Measurements from ENCODE around the gene RCAN1. TPM values are rescaled to one million over a fixed set of nuclear protein-coding genes. Genes with fewer than 3 reads are reported as not detected.
"Not testable (repeated sequence)": the region's sequence is repeated elsewhere in the genome, so short reads cannot be mapped to it uniquely, and the experiment has no call there.

The RCAN1 gene
- total RNA-seq, 1 donor from 2014 or later, result 75.3 TPM

DNA sequence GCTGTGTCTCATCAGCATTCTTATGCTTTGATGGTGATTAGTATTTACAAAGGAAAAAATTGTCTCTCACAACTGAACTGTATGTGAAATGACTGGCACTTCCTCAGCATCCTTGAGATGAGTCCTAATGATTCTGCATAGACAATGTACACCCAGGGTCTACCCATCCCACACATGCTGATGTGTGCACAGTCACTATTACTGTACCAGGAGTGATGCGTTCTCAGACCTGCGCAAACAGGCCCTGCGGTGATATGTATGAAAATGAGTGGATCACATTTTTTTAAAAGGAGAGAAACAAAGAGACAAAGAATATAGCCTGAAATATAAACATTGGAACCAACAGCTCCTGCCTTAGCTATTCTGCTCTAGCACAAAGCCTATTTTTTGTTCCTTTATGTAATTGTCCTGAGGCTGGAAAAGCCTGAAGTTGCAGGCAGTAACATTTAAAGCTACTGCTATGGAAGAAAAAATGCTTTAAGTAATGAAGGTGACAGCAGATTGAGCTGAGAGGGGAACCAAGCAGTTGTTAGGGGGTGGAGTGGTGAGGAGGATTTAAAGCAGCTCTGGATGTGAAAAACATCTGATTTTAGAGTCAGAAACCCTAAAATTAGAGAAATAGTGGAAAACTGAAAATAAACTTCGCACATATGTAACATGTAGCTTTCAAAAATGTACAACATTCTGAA lies 5.5 kb downstream of the RCAN1 start:
- intact Hi-C loops (cut with micrococcal nuclease), result no loop called here
- no peaks in the 10 kb centered on the region for H3K27me3 ChIP-seq (ENCODE audit: low read depth)
- DNase-seq, result no peak
- peaks cover 49% of the 10 kb centered on the region for H3K4me1 ChIP-seq
- no peak for TF ChIP-seq CTCF (IDR thresholded peaks at IDR 0.05; ENCODE audit: borderline replicate concordance)
- no peak overlapping the region for H3K4me3 ChIP-seq
- H3K27ac ChIP-seq (replicated peaks), result no peak overlapping the region
- no peaks in the 10 kb centered on the region for H3K9me3 ChIP-seq (replicated peaks)
- H3K36me3 ChIP-seq, result no peaks in the 10 kb centered on the region

DNA sequence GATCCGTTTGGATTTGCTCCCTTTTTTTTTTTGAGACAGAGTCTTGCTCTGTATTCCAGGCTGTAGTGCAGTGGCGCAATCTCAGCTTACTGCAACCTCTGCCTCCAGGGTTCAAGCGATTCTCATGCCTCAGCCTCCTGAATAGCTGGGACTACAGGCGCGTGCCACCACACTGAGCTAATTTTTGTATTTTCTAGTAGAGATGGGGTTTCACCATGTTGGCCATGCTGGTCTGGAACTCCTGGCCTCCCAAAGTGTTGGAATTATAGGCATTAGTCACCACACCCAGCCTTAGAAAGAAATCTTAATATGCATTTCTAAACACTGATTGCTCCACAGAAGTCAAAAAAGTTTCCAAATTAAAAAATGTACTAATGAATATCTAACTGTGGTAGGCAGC lies 7.5 kb downstream of the RCAN1 start:
- H3K4me3 ChIP-seq; H3K27me3 ChIP-seq (ENCODE audit: low read depth); H3K27ac ChIP-seq (replicated peaks); H3K36me3 ChIP-seq; H3K9me3 ChIP-seq (replicated peaks); intact Hi-C loops (cut with micrococcal nuclease); DNase-seq: not testable (repeated sequence)
- peaks cover 41% of the 10 kb centered on the region for H3K4me1 ChIP-seq

GRCh38 chr21:34606621-34607020 lies 8.3 kb downstream of the RCAN1 start:
- Histone ChIP-seq H3K36me3 (no peaks in the 10 kb centered on the region), H3K4me3 (no peak overlapping the region), H3K4me1 (peaks cover 37% of the 10 kb centered on the region), H3K9me3 (replicated peaks) (no peaks in the 10 kb centered on the region), H3K27me3 (ENCODE audit: low read depth) (no peaks in the 10 kb centered on the region), H3K27ac (replicated peaks) (no peak overlapping the region)
- no peak for TF ChIP-seq CTCF (IDR thresholded peaks at IDR 0.05; ENCODE audit: borderline replicate concordance)
- no peak for DNase-seq
- intact Hi-C loops (cut with micrococcal nuclease), result no loop called here

- Histone ChIP-seq H3K27ac (replicated peaks) (no peak overlapping the region), H3K4me3 (no peak overlapping the region), H3K36me3 (no peaks in the 10 kb centered on the region), H3K4me1 (peaks cover 32% of the 10 kb centered on the region), H3K27me3 (ENCODE audit: low read depth) (no peaks in the 10 kb centered on the region), H3K9me3 (replicated peaks) (no peaks in the 10 kb centered on the region)
- intact Hi-C loops (cut with micrococcal nuclease), result no loop called here
- TF ChIP-seq CTCF (IDR thresholded peaks at IDR 0.05; ENCODE audit: borderline replicate concordance), result no peak
- DNase-seq, result no peak
Observed at GRCh38 chr21:34606051-34606450, 8.9 kb downstream of the RCAN1 start.

DNA sequence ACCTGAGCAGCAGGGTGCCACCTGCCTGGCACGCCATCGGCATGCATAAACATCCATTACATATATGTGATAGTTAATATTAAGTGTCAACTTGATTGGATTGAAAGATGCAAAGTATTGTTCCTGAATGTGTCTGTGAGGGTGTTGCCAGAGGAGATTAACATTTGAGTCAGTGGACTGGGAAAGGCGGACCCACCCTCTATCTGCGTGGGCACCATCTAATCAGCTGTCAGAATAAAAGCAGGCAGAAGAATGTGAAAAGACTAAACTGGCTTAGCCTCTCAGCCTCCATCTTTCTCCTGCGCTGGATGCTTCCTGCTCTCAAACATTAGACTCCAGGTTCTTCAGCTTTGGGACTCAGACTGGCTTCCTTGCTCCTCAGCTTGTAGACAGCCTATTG lies 10.0 kb downstream of the RCAN1 start:
- H3K27me3 ChIP-seq (ENCODE audit: low read depth); H3K9me3 ChIP-seq (replicated peaks); H3K4me3 ChIP-seq; H3K36me3 ChIP-seq; intact Hi-C loops (cut with micrococcal nuclease); H3K27ac ChIP-seq (replicated peaks); DNase-seq: not testable (repeated sequence)
- H3K4me1 ChIP-seq, result peaks cover 24% of the 10 kb centered on the region

GRCh38 chr21:34604556-34604955 lies 10.4 kb downstream of the RCAN1 start:
- intact Hi-C loops (cut with micrococcal nuclease), result no loop called here
- TF ChIP-seq CTCF (IDR thresholded peaks at IDR 0.05; ENCODE audit: borderline replicate concordance), result no peak
- Histone ChIP-seq H3K27me3 (ENCODE audit: low read depth) (no peaks in the 10 kb centered on the region), H3K9me3 (replicated peaks) (no peaks in the 10 kb centered on the region), H3K36me3 (no peaks in the 10 kb centered on the region), H3K27ac (replicated peaks) (no peak overlapping the region), H3K4me1 (peaks cover 24% of the 10 kb centered on the region), H3K4me3 (no peak overlapping the region)
- DNase-seq, result no peak

Data from left ventricle myocardium inferior (tissue), 1 donor.